GM12878 (cell line): ENCODE results near the gene MGRN1. TPM values are rescaled to one million over a fixed set of nuclear protein-coding genes. Genes with fewer than 3 reads are reported as not detected.

Experiments used
- ASH2L ChIP-seq: fragments of 300-600, 200-600 bp; sonication (generic); IDR thresholded peaks from 2 replicates; pipeline ENCODE4 v1.6.1; 2017; ENCODE audit warnings: low read depth, mild to moderate bottlenecking, borderline replicate concordance
- BCLAF1 ChIP-seq: fragments of 450-650 bp; IDR thresholded peaks from 2 replicates; pipeline ENCODE4 v1.6.1; 2017; ENCODE audit warnings: antibody characterized with exemption, mild to moderate bottlenecking, moderate library complexity
- CBFB ChIP-seq: IDR thresholded peaks from 2 replicates; pipeline ENCODE4 v1.6.1; 2016; ENCODE audit warnings: antibody characterized with exemption, low read depth
- CREM ChIP-seq: IDR thresholded peaks from 2 replicates; pipeline ENCODE4 v1.6.1; 2014; ENCODE audit warnings: antibody characterized with exemption, low read depth
- HCFC1 ChIP-seq: fragments of 150-350 bp; IDR thresholded peaks from 2 replicates; pipeline ENCODE4 v1.6.1; 2014; ENCODE audit warnings: low read length
- KLF5 ChIP-seq: fragments of 450-650 bp; IDR thresholded peaks from 2 replicates; pipeline ENCODE4 v1.6.1; 2014; ENCODE audit warnings: mild to moderate bottlenecking; ENCODE audit not compliant: partially characterized antibody
- MTA2 ChIP-seq: fragments of 450-650 bp; IDR thresholded peaks from 2 replicates; pipeline ENCODE4 v1.6.1; 2016; ENCODE audit warnings: low read depth, mild to moderate bottlenecking, moderate library complexity
- NFYB ChIP-seq: IDR thresholded peaks from 2 replicates; pipeline ENCODE4 v1.6.1; 2011; ENCODE audit warnings: low read depth, mild to moderate bottlenecking, low read length, improper control_type of control experiment, moderate library complexity; ENCODE audit not compliant: insufficient read depth
- NKRF ChIP-seq: fragments of 450-650 bp; conservative IDR thresholded peaks from 2 replicates; pipeline ENCODE4 v1.6.1; 2017; ENCODE audit warnings: mild to moderate bottlenecking, moderate library complexity
- RFX5 ChIP-seq: IDR thresholded peaks from 2 replicates; pipeline ENCODE4 v1.6.1; 2011; ENCODE audit warnings: low read depth, low read length, improper control_type of control experiment
- SMC3 ChIP-seq: IDR thresholded peaks from 2 replicates; pipeline ENCODE4 v1.6.1; 2011; ENCODE audit warnings: low read length, improper control_type of control experiment, borderline replicate concordance
- SREBF1 ChIP-seq: IDR thresholded peaks from 2 replicates; pipeline ENCODE4 v1.6.1; 2012; ENCODE audit warnings: mild to moderate bottlenecking, low read length
- SRF ChIP-seq, 2 experiments: IDR thresholded peaks; 2 replicates each; pipeline ENCODE4 v1.6.1; 2011; ENCODE audit warnings: low read depth in 2 of 2, low read length in 2 of 2, mild to moderate bottlenecking in 1 of 2, moderate library complexity in 1 of 2
- TARDBP ChIP-seq: IDR thresholded peaks from 2 replicates; pipeline ENCODE4 v1.6.1; 2016; ENCODE audit warnings: borderline replicate concordance
- TBL1XR1 ChIP-seq: IDR thresholded peaks from 2 replicates; pipeline ENCODE4 v1.6.1; 2012; ENCODE audit warnings: low read depth, low read length, improper control_type of control experiment
- ZBTB4 ChIP-seq: fragments of 450-650 bp; formaldehyde crosslinking; IDR thresholded peaks from 2 replicates; pipeline ENCODE4 v1.4.0; 2022; ENCODE audit warnings: mild to moderate bottlenecking, moderate library complexity
- ZSCAN29 ChIP-seq: fragments of 450-650 bp; IDR thresholded peaks from 2 replicates; pipeline ENCODE4 v1.6.1; 2017; ENCODE audit warnings: mild to moderate bottlenecking, moderate library complexity
- polyA plus RNA-seq, 11 experiments: library from polyadenylated mRNA; depleted of rRNA in 4 of 11; unstranded in 6 of 11; stranded (reverse) in 5 of 11; fragments of >200 nt; fragmentation: Nextera tagmentation in 4 of 11; fragmentation: Illumina TruSeq in 1 of 11; extraction: Ambion mirVana in 4 of 11; extraction: Trizol in 1 of 11; gene quantifications; 1 replicate in 1 of 11; 2 replicates in 10 of 11; pipeline versions ENCODE4 v1.2.1 to v1.2.3, GENCODE V29; 2011 to 2016; ENCODE audit warnings: inconsistent platforms in 2 of 11, missing spikeins in 2 of 11, low read depth in 1 of 11
- total RNA-seq, 4 experiments: library from RNA; depleted of rRNA in 3 of 4; stranded (reverse); fragments of >200 nt in 3 of 4; fragmentation: Illumina TruSeq in 1 of 4; extraction: Trizol in 1 of 4; gene quantifications; 2 replicates each; pipeline versions ENCODE4 v1.2.1 to v1.2.3, GENCODE V29; 2013 to 2021
- TF ChIP-seq, protein P1 (sequence below): fragments of 150-350 bp; IDR thresholded peaks from 2 replicates; pipeline ENCODE4 v1.6.1; 2016; ENCODE audit warnings: low read depth, low read length

The MGRN1 gene
- total and polyA plus RNA-seq, 10 of the 15 experiments (the other 5 are each of a cell fraction or from before 2014, with no cell fraction given), result 0.35 to 86.7 (median 14.6) TPM

- TF ChIP-seq BCLAF1 (no peak), NKRF (peak; percentile 46; the same call in 1 of the 2 replicates), ZSCAN29 (no peak), ASH2L (no peak), SMC3 (peak; percentile 27; the same call in 1 of the 2 replicates), CBFB (peak; percentile 59; the same call in 1 of the 2 replicates), SRF (IDR thresholded peaks at IDR 0.05; ENCODE audit: low read depth in 2 of 2, low read length in 2 of 2) (peak; percentile 98 to 100), TARDBP (no peak), TBL1XR1 (peak; percentile 85; the same call in 1 of the 2 replicates), MTA2 (no peak), KLF5 (peak; percentile 69), ZBTB4 (CRISPR knock-in tag) (no peak), RFX5 (peak; percentile 46; the same call in 1 of the 2 replicates), SREBF1 (peak; percentile 63; the same call in 1 of the 2 replicates), CREM (peak; percentile 97), HCFC1 (peak; percentile 93), NFYB (peak; percentile 95)
- TF ChIP-seq, protein P1, sequence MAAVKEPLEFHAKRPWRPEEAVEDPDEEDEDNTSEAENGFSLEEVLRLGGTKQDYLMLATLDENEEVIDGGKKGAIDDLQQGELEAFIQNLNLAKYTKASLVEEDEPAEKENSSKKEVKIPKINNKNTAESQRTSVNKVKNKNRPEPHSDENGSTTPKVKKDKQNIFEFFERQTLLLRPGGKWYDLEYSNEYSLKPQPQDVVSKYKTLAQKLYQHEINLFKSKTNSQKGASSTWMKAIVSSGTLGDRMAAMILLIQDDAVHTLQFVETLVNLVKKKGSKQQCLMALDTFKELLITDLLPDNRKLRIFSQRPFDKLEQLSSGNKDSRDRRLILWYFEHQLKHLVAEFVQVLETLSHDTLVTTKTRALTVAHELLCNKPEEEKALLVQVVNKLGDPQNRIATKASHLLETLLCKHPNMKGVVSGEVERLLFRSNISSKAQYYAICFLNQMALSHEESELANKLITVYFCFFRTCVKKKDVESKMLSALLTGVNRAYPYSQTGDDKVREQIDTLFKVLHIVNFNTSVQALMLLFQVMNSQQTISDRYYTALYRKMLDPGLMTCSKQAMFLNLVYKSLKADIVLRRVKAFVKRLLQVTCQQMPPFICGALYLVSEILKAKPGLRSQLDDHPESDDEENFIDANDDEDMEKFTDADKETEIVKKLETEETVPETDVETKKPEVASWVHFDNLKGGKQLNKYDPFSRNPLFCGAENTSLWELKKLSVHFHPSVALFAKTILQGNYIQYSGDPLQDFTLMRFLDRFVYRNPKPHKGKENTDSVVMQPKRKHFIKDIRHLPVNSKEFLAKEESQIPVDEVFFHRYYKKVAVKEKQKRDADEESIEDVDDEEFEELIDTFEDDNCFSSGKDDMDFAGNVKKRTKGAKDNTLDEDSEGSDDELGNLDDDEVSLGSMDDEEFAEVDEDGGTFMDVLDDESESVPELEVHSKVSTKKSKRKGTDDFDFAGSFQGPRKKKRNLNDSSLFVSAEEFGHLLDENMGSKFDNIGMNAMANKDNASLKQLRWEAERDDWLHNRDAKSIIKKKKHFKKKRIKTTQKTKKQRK, result peak; percentile 43; the same call in 1 of the 2 replicates
Observed at GRCh38 chr16:4616047-4616811, 8.4 kb upstream of the MGRN1 start (continued).
